ENCODE measurements around the gene WIPF1.

DNA sequence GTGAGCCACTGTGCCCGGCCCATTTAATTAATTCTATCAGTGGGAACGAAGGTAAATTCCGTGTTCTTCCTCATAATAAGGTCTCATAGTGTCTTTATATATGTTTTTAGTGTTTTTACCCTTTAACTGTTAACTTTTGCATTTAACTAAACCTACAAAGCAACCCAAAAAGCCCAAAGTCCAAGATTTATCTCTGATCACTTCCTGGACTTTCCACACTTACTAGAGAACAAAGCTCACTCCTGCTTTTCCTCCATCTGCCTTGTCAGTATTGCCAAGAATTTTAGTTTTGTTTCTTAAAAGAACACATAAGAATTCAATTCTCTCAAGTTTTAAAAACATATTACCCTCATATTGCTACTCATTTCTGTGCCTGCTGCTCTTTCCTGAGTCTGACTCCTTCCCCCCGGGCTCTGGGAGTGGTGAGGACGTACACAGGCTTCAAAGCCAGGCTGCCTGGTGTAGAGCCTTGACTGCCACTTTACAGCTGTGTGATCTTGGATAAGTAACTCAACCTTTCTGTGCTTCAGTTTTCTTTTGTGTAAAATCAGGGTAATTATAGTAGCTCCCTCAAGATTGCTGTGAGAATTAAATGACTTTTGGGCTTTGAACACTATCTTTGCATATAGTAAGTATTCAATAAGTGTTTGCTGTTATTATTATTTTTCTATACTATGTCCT is 85.9 kb downstream of the WIPF1 start:
- TF ChIP-seq, protein P1, sequence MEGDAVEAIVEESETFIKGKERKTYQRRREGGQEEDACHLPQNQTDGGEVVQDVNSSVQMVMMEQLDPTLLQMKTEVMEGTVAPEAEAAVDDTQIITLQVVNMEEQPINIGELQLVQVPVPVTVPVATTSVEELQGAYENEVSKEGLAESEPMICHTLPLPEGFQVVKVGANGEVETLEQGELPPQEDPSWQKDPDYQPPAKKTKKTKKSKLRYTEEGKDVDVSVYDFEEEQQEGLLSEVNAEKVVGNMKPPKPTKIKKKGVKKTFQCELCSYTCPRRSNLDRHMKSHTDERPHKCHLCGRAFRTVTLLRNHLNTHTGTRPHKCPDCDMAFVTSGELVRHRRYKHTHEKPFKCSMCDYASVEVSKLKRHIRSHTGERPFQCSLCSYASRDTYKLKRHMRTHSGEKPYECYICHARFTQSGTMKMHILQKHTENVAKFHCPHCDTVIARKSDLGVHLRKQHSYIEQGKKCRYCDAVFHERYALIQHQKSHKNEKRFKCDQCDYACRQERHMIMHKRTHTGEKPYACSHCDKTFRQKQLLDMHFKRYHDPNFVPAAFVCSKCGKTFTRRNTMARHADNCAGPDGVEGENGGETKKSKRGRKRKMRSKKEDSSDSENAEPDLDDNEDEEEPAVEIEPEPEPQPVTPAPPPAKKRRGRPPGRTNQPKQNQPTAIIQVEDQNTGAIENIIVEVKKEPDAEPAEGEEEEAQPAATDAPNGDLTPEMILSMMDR (IDR thresholded peaks at IDR 0.05; ENCODE audit: low read length): no peak
- TF ChIP-seq EZH2 (optimal IDR thresholded peaks at IDR 0.05; ENCODE audit: low read depth, low read length): no peak

Measured in MM.1S (cell line).